SHP77 treated with DMSO at 0.1 percent for 48 hours (cell line): ENCODE data around the gene SAMD11.

Experiments
- DNase-seq: peaks from one replicate; lab custom pipeline; 2025; lab: John Stamatoyannopoulos, UW

The SAMD11 gene

GRCh38 chr1:932776-933602 lies 9.3 kb downstream of the SAMD11 start:
- DNase-seq, result no peak

GRCh38 chr1:933603-933940 lies 9.8 kb downstream of the SAMD11 start:
- DNase-seq, result no peak

DNA sequence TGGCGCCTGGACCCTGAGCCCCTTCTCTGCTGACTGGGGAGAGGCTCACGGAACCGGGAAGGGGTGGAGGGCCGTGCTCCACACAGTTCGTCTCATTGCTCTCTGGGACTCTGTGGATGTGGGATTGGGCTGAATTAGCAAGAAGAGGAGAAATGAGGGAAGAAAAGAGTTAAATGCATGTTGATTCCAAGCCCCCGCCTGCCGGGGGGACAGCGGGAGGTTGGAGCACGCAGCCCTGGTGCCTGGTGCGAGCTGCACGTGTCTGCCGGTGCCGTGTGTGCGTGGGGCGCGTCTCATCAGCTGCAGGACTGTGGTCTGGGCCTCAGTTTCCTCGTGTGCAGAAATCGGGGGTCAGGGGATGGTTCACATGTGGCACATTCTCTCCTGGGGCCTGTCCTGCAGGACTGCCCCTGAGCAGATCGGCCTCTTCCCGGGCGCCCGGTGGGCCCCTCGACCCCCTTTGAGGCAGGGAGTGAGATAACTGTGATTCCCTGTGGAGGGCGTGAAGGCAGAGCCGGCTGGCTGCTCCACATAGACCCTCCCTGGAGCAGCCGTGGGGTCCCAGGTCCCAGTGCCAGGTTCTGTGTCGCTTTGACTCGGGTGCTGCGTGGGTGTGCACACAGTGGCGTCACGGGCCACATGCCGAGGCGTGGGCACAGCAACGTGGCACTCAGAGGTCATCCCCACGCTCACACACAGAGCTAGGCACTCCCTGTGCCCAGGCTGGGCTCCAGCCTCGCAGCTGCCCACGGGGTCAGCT lies 11.4 kb downstream of the SAMD11 start:
- DNase-seq, result no peak

DNA sequence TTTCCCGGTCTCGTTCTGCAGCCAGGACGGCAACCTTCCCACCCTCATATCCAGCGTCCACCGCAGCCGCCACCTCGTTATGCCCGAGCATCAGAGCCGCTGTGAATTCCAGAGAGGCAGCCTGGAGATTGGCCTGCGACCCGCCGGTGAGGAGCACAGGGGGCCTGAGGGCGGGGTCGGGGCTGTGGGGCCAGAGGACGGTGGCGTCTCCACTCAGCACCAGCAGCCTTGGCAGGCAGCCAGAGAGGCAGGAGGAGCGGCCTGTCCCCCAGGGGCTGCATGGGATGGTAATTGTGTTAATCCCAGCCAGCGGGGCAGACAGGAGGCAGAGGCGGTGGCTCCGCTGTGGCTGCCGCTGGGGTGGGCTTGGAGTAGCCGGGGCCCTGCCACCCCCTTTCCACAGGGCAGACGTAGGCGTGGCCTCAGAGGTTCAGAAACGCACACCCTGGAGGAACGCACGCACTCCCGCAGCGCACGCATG lies 12.1 kb downstream of the SAMD11 start:
- no peak for DNase-seq

- DNase-seq, result no peak
Observed at GRCh38 chr1:936348-937264, 12.9 kb downstream of the SAMD11 start.

DNA sequence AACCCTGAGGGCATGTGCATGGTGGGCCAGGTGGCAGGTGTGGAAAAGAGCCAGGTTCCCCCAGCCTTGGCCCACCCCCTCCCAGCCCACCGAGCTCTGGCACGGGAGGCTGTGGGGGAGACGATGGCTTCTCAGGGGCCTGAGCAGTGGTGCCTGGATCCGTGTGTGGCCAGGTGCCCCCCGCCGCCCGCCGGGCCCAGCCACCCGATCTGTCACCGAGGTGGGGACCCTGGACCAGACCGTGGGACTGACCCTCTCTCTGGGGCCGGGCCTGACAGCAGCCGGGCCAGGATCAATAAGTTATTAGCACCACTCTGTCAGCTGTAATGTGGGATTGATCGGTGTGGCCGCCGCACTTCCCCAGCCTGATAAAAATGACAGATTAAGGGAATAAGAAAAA lies 13.8 kb downstream of the SAMD11 start:
- no peak for DNase-seq

DNA sequence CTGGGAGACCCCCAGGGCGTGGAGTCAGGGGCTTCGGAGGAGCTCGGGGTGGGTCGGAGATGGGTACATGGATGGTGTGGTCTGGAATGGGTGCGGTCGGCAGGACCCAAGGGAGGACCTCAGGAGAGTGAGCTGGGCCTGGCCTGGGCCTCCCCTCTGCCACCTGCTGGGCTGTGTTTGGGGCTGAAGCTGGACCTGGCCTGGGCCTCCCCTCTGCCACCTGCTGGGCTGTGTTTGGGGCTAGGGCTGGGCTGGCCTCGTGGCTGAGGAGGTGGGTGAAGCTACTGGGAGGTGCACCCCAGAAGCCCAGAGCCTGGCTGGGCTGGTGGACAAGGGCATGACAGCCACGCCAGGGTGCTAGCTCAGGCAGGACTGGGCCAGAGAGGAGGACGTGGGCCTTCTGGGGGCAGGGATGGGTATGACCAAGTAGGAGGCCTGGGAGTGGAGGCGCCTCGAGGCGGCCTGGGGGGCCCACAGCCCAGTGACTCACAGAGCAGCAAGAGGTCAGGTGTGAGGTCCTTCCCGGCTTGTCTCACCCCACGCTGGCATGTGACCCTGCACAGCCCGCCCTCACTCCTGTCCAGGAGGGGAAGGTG lies 14.5 kb downstream of the SAMD11 start:
- DNase-seq, result no peak

GRCh38 chr1:938711-939489 lies 15.2 kb downstream of the SAMD11 start:
- no peak for DNase-seq

DNA sequence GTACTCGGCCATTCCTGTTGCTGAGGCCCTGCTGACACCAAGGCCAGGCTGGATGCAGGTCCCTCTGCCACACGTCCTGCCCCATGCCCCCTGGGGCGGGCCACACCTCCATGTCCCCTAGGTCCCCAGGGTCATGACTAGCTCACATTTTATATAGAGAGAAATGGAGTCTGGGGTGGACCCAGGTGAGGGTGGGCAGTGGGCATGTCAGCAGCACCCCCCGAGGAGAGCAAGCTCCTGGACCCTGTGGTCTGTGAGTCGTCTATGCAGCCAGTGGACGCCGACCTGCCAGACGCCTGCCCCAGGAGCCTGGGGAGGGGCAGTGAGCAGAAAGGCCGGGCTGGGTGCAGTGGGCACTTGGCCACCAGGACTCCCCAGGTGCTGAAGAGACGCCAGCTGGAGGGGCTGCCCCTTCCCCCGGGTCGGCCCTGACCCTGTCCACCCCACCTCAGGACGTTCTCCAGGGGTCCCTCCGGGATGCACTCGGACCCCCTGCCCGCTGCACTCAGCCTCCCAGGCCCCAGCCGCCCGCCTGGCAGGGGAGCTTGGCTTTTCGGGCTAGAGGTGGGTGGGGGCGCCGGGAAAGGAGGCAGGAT lies 15.9 kb downstream of the SAMD11 start:
- DNase-seq, result no peak

DNA sequence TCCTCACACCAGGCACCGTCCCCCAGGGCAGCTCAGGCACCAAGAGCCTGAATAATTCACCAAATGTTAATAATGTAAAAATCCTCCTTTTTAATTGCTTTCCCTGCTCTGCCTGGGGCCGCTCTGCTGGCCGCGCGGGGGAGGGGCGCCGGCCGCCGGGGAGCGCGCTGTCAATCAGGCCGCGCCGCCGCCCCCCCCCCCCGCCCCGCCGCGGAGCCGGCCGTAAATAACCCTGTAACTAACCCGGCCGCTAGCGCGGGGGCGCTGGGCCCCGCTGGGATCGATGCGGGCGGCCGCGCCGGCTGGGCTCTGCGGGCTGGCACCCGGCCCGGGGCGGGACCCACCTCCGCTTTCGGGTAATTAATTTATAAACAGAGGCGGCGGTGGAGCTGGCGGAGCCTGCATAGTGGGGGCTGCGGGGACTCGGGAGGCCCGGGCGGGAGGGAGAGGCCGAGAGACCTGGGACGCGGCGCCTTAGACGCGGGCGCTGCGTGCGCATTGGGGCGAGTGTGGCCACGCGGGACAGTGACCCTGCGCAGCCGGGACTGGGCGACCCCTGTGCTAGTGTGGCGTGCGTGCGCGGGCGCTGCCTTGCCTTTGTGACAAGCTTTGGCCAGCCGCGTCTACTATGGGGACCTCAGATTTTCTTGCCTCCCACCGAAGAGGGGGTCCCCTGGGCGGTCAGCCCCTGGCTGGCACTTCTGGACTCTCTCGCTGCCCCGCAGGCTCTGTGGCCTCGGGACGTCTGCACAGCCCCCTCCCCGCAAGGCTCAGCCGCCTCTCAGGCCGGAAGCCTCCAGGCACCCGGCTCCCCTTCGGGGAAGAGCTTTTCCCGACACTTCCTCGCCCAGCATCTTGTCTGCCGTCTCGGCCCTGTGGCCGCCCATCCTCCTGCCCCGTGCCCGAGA lies 16.6 kb downstream of the SAMD11 start:
- DNase-seq, result peak; percentile 43

DNA sequence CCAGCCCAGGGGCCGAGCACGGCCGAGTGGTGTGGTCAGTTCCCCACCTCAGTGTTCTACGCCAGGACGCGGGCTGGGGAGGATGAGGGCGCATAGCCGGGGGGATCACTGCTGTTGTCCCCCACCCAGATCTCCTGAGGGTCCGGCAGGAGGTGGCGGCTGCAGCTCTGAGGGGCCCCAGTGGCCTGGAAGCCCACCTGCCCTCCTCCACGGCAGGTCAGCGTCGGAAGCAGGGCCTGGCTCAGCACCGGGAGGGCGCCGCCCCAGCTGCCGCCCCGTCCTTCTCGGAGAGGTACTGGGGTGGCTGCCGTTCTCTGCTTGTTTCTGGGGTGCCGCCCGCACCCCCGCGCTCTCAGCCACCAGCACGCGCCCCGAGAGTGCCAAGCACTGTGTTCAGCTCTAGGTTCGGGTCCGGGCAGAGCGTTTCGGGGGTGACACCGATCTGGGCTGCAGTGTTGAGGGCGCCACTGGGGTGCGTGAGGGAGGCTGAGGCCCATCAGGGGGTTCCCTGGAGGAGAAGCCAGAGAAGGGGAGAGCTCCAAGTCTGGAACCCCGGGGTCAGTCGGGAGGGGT lies 17.4 kb downstream of the SAMD11 start:
- DNase-seq, result no peak

GRCh38 chr1:941588-942383 lies 18.1 kb downstream of the SAMD11 start:
- peak; percentile 30 for DNase-seq

- no peak for DNase-seq
Observed at GRCh38 chr1:942411-942821, 18.7 kb downstream of the SAMD11 start.

GRCh38 chr1:942864-943533 lies 19.3 kb downstream of the SAMD11 start:
- DNase-seq, result no peak

GRCh38 chr1:943545-944340 lies 20.0 kb downstream of the SAMD11 start:
- DNase-seq, result no peak

GRCh38 chr1:944341-945325 lies 20.9 kb downstream of the SAMD11 start:
- DNase-seq, result no peak
